Trophoblast cell (in vitro differentiated cells and primary cell): ENCODE data around the gene SEC61A2. TPM values are rescaled to one million over a fixed set of nuclear protein-coding genes. Genes with fewer than 3 reads are reported as not detected.
A peak's percentile ranks its signal among the peaks of the same experiment; 100 is the strongest.

Experiments
- DNase-seq, 2 donors: peaks; one replicate each; pipeline ENCODE4 v3.0.0-alpha.2; 2016
- H2AFZ ChIP-seq: 2 replicates; pipeline ENCODE4 v1.6.1; 2013; ENCODE audit warnings: low read length, moderate library complexity, mild to moderate bottlenecking; ENCODE audit not compliant: insufficient read depth, poor library complexity
- H2AK5ac ChIP-seq: 2 replicates; pipeline ENCODE4 v1.6.1; 2013; ENCODE audit warnings: mild to moderate bottlenecking, low read length
- H2BK120ac ChIP-seq: 2 replicates; pipeline ENCODE4 v1.6.1; 2013; ENCODE audit warnings: low read length, mild to moderate bottlenecking, moderate library complexity; ENCODE audit not compliant: insufficient read depth, poor library complexity
- H2BK12ac ChIP-seq: 2 replicates; pipeline ENCODE4 v1.6.1; 2013; ENCODE audit warnings: mild to moderate bottlenecking, low read length, moderate library complexity
- H2BK5ac ChIP-seq: 2 replicates; pipeline ENCODE4 v1.6.1; 2013; ENCODE audit warnings: low read length, low read depth, moderate library complexity, mild to moderate bottlenecking; ENCODE audit not compliant: poor library complexity
- H3K14ac ChIP-seq: 2 replicates; pipeline ENCODE4 v1.6.1; 2013; ENCODE audit warnings: mild to moderate bottlenecking, low read length
- H3K18ac ChIP-seq: 2 replicates; pipeline ENCODE4 v1.6.1; 2013; ENCODE audit warnings: mild to moderate bottlenecking, low read length
- H3K23ac ChIP-seq: 2 replicates; pipeline ENCODE4 v1.6.1; 2013; ENCODE audit warnings: low read length
- H3K27ac ChIP-seq: 2 replicates; pipeline ENCODE4 v1.5.1; 2013; ENCODE audit warnings: low read depth, mild to moderate bottlenecking, inconsistent platforms, low read length, moderate library complexity
- H3K27me3 ChIP-seq: 2 replicates; pipeline ENCODE4 v1.6.1; 2013; ENCODE audit warnings: inconsistent platforms, mild to moderate bottlenecking, low read length, moderate library complexity; ENCODE audit not compliant: insufficient read depth
- H3K36me3 ChIP-seq, 2 experiments: 1 replicate in 1 of 2; 2 replicates in 1 of 2; pipeline ENCODE4 v1.6.1; 2013; ENCODE audit warnings: low read length in 2 of 2, mild to moderate bottlenecking in 2 of 2, moderate library complexity in 1 of 2; ENCODE audit not compliant: insufficient read depth in 2 of 2, control insufficient read depth in 1 of 2
- H3K4ac ChIP-seq: 2 replicates; pipeline ENCODE4 v1.6.1; 2013; ENCODE audit warnings: low read depth, mild to moderate bottlenecking, low read length, moderate library complexity
- H3K4me1 ChIP-seq, 2 experiments: 1 replicate in 1 of 2; 2 replicates in 1 of 2; pipeline ENCODE4 v1.6.1; 2013; ENCODE audit warnings: low read length in 2 of 2, mild to moderate bottlenecking in 2 of 2, moderate library complexity in 1 of 2; ENCODE audit not compliant: insufficient read depth in 2 of 2, control insufficient read depth in 1 of 2
- H3K4me2 ChIP-seq: 2 replicates; pipeline ENCODE4 v1.6.1; 2013; ENCODE audit warnings: inconsistent platforms, mild to moderate bottlenecking, low read length, moderate library complexity
- H3K4me3 ChIP-seq: 2 replicates; pipeline ENCODE4 v1.5.1; 2013; ENCODE audit warnings: mild to moderate bottlenecking, low read depth, low read length, inconsistent platforms
- H3K79me1 ChIP-seq: one replicate; pipeline ENCODE4 v1.6.1; 2013; ENCODE audit warnings: low read length
- H3K79me2 ChIP-seq: 2 replicates; pipeline ENCODE4 v1.6.1; 2013; ENCODE audit warnings: low read length, mild to moderate bottlenecking; ENCODE audit not compliant: control insufficient read depth, insufficient read depth, poor library complexity
- H3K9ac ChIP-seq: 2 replicates; pipeline ENCODE4 v1.6.1; 2013; ENCODE audit warnings: mild to moderate bottlenecking, low read length
- H3K9me3 ChIP-seq: 2 replicates; pipeline ENCODE4 v1.6.1; 2013; ENCODE audit warnings: low read depth, mild to moderate bottlenecking, control low read depth, inconsistent platforms, low read length; ENCODE audit not compliant: insufficient read depth
- H4K12ac ChIP-seq: 2 replicates; pipeline ENCODE4 v1.6.1; 2013; ENCODE audit warnings: low read depth, mild to moderate bottlenecking, low read length, moderate library complexity
- H4K8ac ChIP-seq: 2 replicates; pipeline ENCODE4 v1.6.1; 2013; ENCODE audit warnings: low read depth, mild to moderate bottlenecking, low read length, moderate library complexity
- H4K91ac ChIP-seq: one replicate; pipeline ENCODE4 v1.6.1; 2013; ENCODE audit warnings: low read depth, mild to moderate bottlenecking, low read length, moderate library complexity
- WGBS: extraction: QIAGEN DNeasy Blood & Tissue Kit; methylation state at CpG from one replicate; pipeline ENCODE4 v1.1.7; 2013; ENCODE audit warnings: missing lambda C conversion rate; ENCODE audit not compliant: insufficient read length, insufficient coverage; ENCODE audit errors: extremely low coverage; 5-methylcytosine and 5-hydroxymethylcytosine counted together
- polyA plus RNA-seq: library from polyadenylated mRNA; stranded (reverse); fragments of 200-250 nt; gene quantifications from 2 replicates; pipeline ENCODE4 v1.2.3, GENCODE V29; 2013

SEC61A2 gene
- 9.5 and 9.9 TPM in 2 replicates for polyA plus RNA-seq

- Histone ChIP-seq H3K4ac (peak within 1 kb of the TSS; percentile 93), H2AFZ (peak within 1 kb of the TSS; percentile 99), H3K4me2 (peak within 1 kb of the TSS; percentile 99), H3K9me3 (no peaks in the 10 kb centered on the region), H3K23ac (no peak within 1 kb of the TSS), H2BK5ac (peak within 1 kb of the TSS; percentile 98), H2AK5ac (no peak within 1 kb of the TSS), H3K36me3 (peaks cover 0 to 2% of the 10 kb centered on the region in 2 experiments), H3K4me3 (peak within 1 kb of the TSS; percentile 100), H3K27me3 (no peaks in the 10 kb centered on the region), H3K4me1 (peaks cover 0 to 6% of the 10 kb centered on the region in 2 experiments), H3K14ac (peak within 1 kb of the TSS; percentile 98), H3K27ac (peak within 1 kb of the TSS; percentile 96), H3K18ac (peak within 1 kb of the TSS; percentile 99), H3K9ac (peak within 1 kb of the TSS; percentile 93), H3K79me2 (peaks cover 5% of the 10 kb centered on the region), H3K79me1 (peaks cover 5% of the 10 kb centered on the region), H2BK120ac (peak within 1 kb of the TSS; percentile 89), H4K91ac (peak within 1 kb of the TSS; percentile 95), H4K8ac (peak within 1 kb of the TSS; percentile 99), H2BK12ac (peak within 1 kb of the TSS; percentile 36), H4K12ac (peak within 1 kb of the TSS; percentile 80)
- WGBS = no CpG with 5 or more reads among the region's 108 CpGs
- peak; percentile 94 to 99 for DNase-seq
Measured at GRCh38 chr10:12129222-12130111, at the start of gene SEC61A2. SEC61A2 (plus strand) TSS chr10:12129677; CDS start chr10:12129788, 111 bp downstream.

DNA sequence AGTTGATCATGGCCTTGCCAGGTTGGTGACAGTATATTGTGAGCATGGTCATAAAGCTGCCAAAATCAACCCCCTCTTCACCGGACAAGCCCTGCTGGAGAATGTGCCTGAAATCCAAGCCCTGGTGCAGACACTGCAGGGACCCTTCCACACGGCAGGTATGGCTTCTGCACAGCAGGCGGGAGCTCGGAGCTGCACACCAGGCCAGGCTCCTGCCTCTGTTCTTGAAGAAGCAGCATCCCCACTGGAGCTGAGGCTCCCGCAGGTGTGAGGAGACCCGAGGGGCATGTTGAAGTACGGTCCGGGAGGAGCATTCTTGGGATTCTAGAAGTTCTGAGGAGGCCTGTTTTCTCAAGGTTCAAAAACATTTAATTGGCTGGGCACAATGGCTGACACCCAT lies 48.0 kb upstream of the SEC61A2 start:
- no peak overlapping the region for H4K8ac ChIP-seq
- no CpG with 5 or more reads among the region's 8 CpGs for WGBS
- H3K27ac ChIP-seq = no peak overlapping the region
- H4K12ac ChIP-seq = peak overlapping the region; percentile 70
- no peak overlapping the region for H3K14ac ChIP-seq
- H2BK120ac ChIP-seq = no peak overlapping the region
- peaks cover 2 to 3% of the 10 kb centered on the region in 2 experiments for H3K4me1 ChIP-seq
- no peaks in the 10 kb centered on the region for H3K9me3 ChIP-seq
- H4K91ac ChIP-seq = no peak overlapping the region
- H3K79me2 ChIP-seq = peaks cover 2% of the 10 kb centered on the region
- no peak overlapping the region for H3K4me3 ChIP-seq
- no peak overlapping the region for H2AK5ac ChIP-seq
- H2AFZ ChIP-seq = no peak overlapping the region
- DNase-seq = no peak
- H3K18ac ChIP-seq = no peak overlapping the region
- H2BK5ac ChIP-seq = no peak overlapping the region
- no peaks in the 10 kb centered on the region for H3K27me3 ChIP-seq
- no peak overlapping the region for H2BK12ac ChIP-seq
- peaks cover 20 to 28% of the 10 kb centered on the region in 2 experiments for H3K36me3 ChIP-seq
- no peak overlapping the region for H3K4ac ChIP-seq
- no peak overlapping the region for H3K9ac ChIP-seq
- no peak overlapping the region for H3K4me2 ChIP-seq
- H3K23ac ChIP-seq = no peak overlapping the region
- H3K79me1 ChIP-seq = no peaks in the 10 kb centered on the region

DNA sequence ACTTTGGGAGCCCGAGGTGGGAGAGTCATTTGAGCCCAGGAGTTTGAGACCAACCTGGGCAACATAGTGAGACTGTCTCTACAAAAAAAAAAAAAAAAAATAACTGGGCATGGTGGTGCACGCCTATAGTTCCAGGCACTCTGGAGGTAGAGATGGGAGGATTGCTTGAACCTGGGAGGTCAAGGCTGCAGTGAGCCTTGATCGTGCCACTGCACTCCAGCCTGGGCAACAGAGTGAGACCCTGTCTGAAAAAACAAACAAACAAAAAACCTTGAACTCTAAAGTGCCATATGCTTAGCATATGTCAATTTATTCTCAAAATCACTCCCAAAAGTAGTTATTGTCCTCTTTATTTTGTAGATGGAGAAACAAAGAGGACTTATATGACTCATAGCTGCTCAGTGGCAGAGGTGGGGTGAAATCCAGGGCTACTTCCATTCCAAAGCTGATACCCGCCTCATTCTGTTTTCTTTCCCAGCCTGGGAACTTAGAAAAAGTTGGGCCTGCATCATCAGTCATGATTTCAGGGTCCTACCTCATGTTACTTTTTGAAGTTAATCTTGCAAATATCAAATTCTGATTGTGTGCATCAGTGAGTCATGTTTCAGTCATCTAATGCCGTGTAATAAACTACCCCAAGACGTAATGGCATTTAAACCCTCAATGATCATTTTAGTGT lies 47.5 kb upstream of the SEC61A2 start:
- Histone ChIP-seq H3K27me3 (no peaks in the 10 kb centered on the region), H2BK12ac (no peak overlapping the region), H3K23ac (no peak overlapping the region), H3K79me2 (peaks cover 2% of the 10 kb centered on the region), H3K18ac (no peak overlapping the region), H3K79me1 (no peaks in the 10 kb centered on the region), H3K36me3 (peaks cover 25 to 31% of the 10 kb centered on the region in 2 experiments), H2BK120ac (no peak overlapping the region), H2AFZ (no peak overlapping the region), H4K8ac (no peak overlapping the region), H2AK5ac (no peak overlapping the region), H3K4me1 (peaks cover 2 to 3% of the 10 kb centered on the region in 2 experiments), H3K9me3 (no peaks in the 10 kb centered on the region), H3K9ac (no peak overlapping the region), H3K4me3 (no peak overlapping the region), H2BK5ac (no peak overlapping the region), H3K4me2 (no peak overlapping the region), H4K12ac (no peak overlapping the region), H3K4ac (no peak overlapping the region), H4K91ac (no peak overlapping the region), H3K14ac (no peak overlapping the region), H3K27ac (no peak overlapping the region)
- no CpG with 5 or more reads among the region's 6 CpGs for WGBS
- DNase-seq = no peak

DNA sequence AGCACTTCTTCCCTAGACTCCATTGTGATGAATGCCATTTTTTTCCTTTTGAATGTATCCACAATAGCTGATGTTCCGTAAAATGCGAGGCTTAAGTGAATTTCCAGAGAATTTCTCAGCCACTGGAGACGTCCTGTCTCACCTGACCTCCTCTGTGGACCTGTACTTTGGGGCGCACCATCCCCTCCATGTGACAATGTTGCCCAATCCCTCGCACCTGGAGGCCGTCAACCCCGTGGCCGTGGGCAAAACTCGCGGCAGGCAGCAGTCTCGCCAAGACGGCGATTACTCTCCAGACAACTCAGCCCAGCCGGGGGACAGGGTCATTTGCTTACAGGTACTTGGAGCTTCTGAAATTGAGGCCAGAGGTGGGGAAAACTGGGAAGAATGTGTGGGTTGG lies 40.6 kb upstream of the SEC61A2 start:
- no peaks in the 10 kb centered on the region for H3K79me2 ChIP-seq
- peaks cover 40 to 57% of the 10 kb centered on the region in 2 experiments for H3K36me3 ChIP-seq
- H3K27me3 ChIP-seq = no peaks in the 10 kb centered on the region
- H3K4me2 ChIP-seq = no peak overlapping the region
- no peak overlapping the region for H3K23ac ChIP-seq
- H3K79me1 ChIP-seq = no peaks in the 10 kb centered on the region
- H3K18ac ChIP-seq = no peak overlapping the region
- no peaks in the 10 kb centered on the region for H3K4me1 ChIP-seq
- DNase-seq = no peak
- no peak overlapping the region for H3K4me3 ChIP-seq
- no peak overlapping the region for H2BK12ac ChIP-seq
- no peaks in the 10 kb centered on the region for H3K9me3 ChIP-seq
- no peak overlapping the region for H3K9ac ChIP-seq
- H2BK5ac ChIP-seq = no peak overlapping the region
- H4K12ac ChIP-seq = no peak overlapping the region
- WGBS = no CpG with 5 or more reads among the region's 14 CpGs
- H4K91ac ChIP-seq = no peak overlapping the region
- H2AFZ ChIP-seq = no peak overlapping the region
- no peak overlapping the region for H3K4ac ChIP-seq
- H4K8ac ChIP-seq = no peak overlapping the region
- no peak overlapping the region for H2BK120ac ChIP-seq
- no peak overlapping the region for H3K27ac ChIP-seq
- H3K14ac ChIP-seq = no peak overlapping the region
- H2AK5ac ChIP-seq = no peak overlapping the region
